Neuronal stem cell (in vitro differentiated cells): ENCODE measurements around the gene CREB1.
"Not testable (repeated sequence)": the region's sequence is repeated elsewhere in the genome, so short reads cannot be mapped to it uniquely, and the experiment has no call there.

Source experiments
- DNase-seq: peaks from one replicate; pipeline ENCODE4 v3.0.0-alpha.2; 2013; ENCODE audit warnings: low spot score
- H2AFZ ChIP-seq: one replicate; pipeline ENCODE4 v1.6.1; 2013; ENCODE audit warnings: mild to moderate bottlenecking, low read length, inconsistent platforms
- H2AK5ac ChIP-seq: 2 replicates; pipeline ENCODE4 v1.6.1; 2013; ENCODE audit warnings: low read depth, mild to moderate bottlenecking, inconsistent platforms, low read length, moderate library complexity, mixed read lengths
- H2BK120ac ChIP-seq: 2 replicates; pipeline ENCODE4 v1.6.1; 2013; ENCODE audit warnings: low read depth, mild to moderate bottlenecking, inconsistent platforms, low read length, moderate library complexity, mixed read lengths
- H2BK12ac ChIP-seq: one replicate; pipeline ENCODE4 v1.6.1; 2013; ENCODE audit warnings: low read length, inconsistent platforms
- H2BK15ac ChIP-seq: 2 replicates; pipeline ENCODE4 v1.6.1; 2013; ENCODE audit warnings: mild to moderate bottlenecking, low read length, inconsistent platforms, mixed read lengths
- H2BK5ac ChIP-seq: one replicate; pipeline ENCODE4 v1.6.1; 2013; ENCODE audit warnings: inconsistent platforms, mild to moderate bottlenecking, low read length, moderate library complexity
- H3K14ac ChIP-seq: one replicate; pipeline ENCODE4 v1.6.1; 2013; ENCODE audit warnings: low read length, inconsistent platforms
- H3K18ac ChIP-seq: 2 replicates; pipeline ENCODE4 v1.6.1; 2013; ENCODE audit warnings: low read length, inconsistent platforms
- H3K23ac ChIP-seq: 2 replicates; pipeline ENCODE4 v1.6.1; 2013; ENCODE audit warnings: low read depth, mild to moderate bottlenecking, mixed read lengths, low read length, inconsistent platforms; ENCODE audit not compliant: poor library complexity
- H3K27ac ChIP-seq: replicated peaks from 3 replicates; pipeline ENCODE4 v1.5.1; 2013; ENCODE audit warnings: low read length, inconsistent platforms
- H3K27me3 ChIP-seq, 3 experiments: 2 replicates each; pipeline ENCODE4 v1.6.1; 2013; ENCODE audit warnings: low read length in 3 of 3, mild to moderate bottlenecking in 2 of 3, inconsistent platforms in 1 of 3, low read depth in 1 of 3, mixed read lengths in 1 of 3, moderate library complexity in 1 of 3; ENCODE audit not compliant: control insufficient read depth in 3 of 3, insufficient read depth in 3 of 3
- H3K36me3 ChIP-seq, 2 donors: replicated peaks in 1 of 2; 2 replicates each; pipeline ENCODE4 v1.6.1; 2013; ENCODE audit warnings: low read length in 2 of 2; ENCODE audit not compliant: control insufficient read depth in 2 of 2, insufficient read depth in 2 of 2
- H3K4ac ChIP-seq: 2 replicates; pipeline ENCODE4 v1.6.1; 2013; ENCODE audit warnings: inconsistent platforms, mild to moderate bottlenecking, low read length, moderate library complexity
- H3K4me1 ChIP-seq, 2 donors: 1 replicate in 1 of 2; 2 replicates in 1 of 2; pipeline ENCODE4 v1.6.1; 2013; ENCODE audit warnings: low read length in 2 of 2, low read depth in 1 of 2; ENCODE audit not compliant: control insufficient read depth in 2 of 2, insufficient read depth in 1 of 2
- H3K4me2 ChIP-seq: one replicate; pipeline ENCODE4 v1.6.1; 2013; ENCODE audit warnings: mild to moderate bottlenecking, low read length, inconsistent platforms; ENCODE audit not compliant: insufficient read depth, poor library complexity, severe bottlenecking
- H3K4me3 ChIP-seq, 2 donors: 2 replicates each; pipeline ENCODE4 v1.5.1; 2013; ENCODE audit warnings: low read length in 2 of 2, mild to moderate bottlenecking in 2 of 2, inconsistent platforms in 1 of 2, moderate library complexity in 1 of 2
- H3K79me1 ChIP-seq: one replicate; pipeline ENCODE4 v1.6.1; 2013; ENCODE audit warnings: low read depth, mild to moderate bottlenecking, inconsistent platforms, low read length, moderate library complexity
- H3K9ac ChIP-seq: one replicate; pipeline ENCODE4 v1.6.1; 2013; ENCODE audit warnings: mild to moderate bottlenecking, low read depth, low read length, inconsistent platforms; ENCODE audit not compliant: poor library complexity
- H3K9me3 ChIP-seq, 2 donors: replicated peaks in 1 of 2; 2 replicates each; pipeline versions ENCODE3 to v1.6.1; 2013; ENCODE audit warnings: low read length in 2 of 2, mild to moderate bottlenecking in 2 of 2, inconsistent platforms in 1 of 2, low read depth in 1 of 2, mixed read lengths in 1 of 2, moderate library complexity in 1 of 2; ENCODE audit not compliant: control insufficient read depth in 2 of 2, insufficient read depth in 1 of 2
- H4K8ac ChIP-seq: one replicate; pipeline ENCODE4 v1.6.1; 2013; ENCODE audit warnings: low read depth, mild to moderate bottlenecking, inconsistent platforms, low read length, moderate library complexity
- H4K91ac ChIP-seq: one replicate; pipeline ENCODE4 v1.6.1; 2013; ENCODE audit warnings: low read length, low read depth, mild to moderate bottlenecking, inconsistent platforms; ENCODE audit not compliant: poor library complexity
- WGBS, 2 donors: extraction: QIAGEN DNeasy Blood & Tissue Kit; methylation state at CpG; one replicate each; pipeline ENCODE4 v1.1.7; 2013; ENCODE audit warnings: missing lambda C conversion rate in 2 of 2, mixed read lengths in 1 of 2; ENCODE audit not compliant: insufficient read length in 2 of 2, insufficient replicate concordance in 1 of 2; ENCODE audit errors: extremely low coverage in 2 of 2; 5-methylcytosine and 5-hydroxymethylcytosine counted together

The CREB1 gene

GRCh38 chr2:207492461-207492860 is 37.3 kb upstream of the CREB1 start:
- no CpG with 5 or more reads among the region's 1 CpG for WGBS, 2 donors
- Histone ChIP-seq H3K4me1 (peaks cover 0 to 5% of the 10 kb centered on the region in 2 donors), H3K36me3 (no peaks in the 10 kb centered on the region), H2BK120ac (no peak overlapping the region), H2AFZ (no peak overlapping the region), H3K27ac (no peak overlapping the region), H2BK12ac (no peak overlapping the region), H3K18ac (no peak overlapping the region), H3K79me1 (no peaks in the 10 kb centered on the region), H4K91ac (no peak overlapping the region), H4K8ac (no peak overlapping the region), H2BK5ac (no peak overlapping the region), H3K4me3 (no peak overlapping the region), H2BK15ac (no peak overlapping the region), H3K4ac (no peak overlapping the region), H3K14ac (no peak overlapping the region), H2AK5ac (no peak overlapping the region), H3K23ac (no peak overlapping the region), H3K4me2 (no peak overlapping the region), H3K27me3 (peaks cover 0 to 1% (median 0%) of the 10 kb centered on the region in 3 experiments), H3K9me3 (no peaks in the 10 kb centered on the region), H3K9ac (no peak overlapping the region)
- no peak for DNase-seq

GRCh38 chr2:207494137-207494536 is 35.6 kb upstream of the CREB1 start:
- Histone ChIP-seq H3K14ac (no peak overlapping the region), H3K4me2 (no peak overlapping the region), H4K8ac (no peak overlapping the region), H3K9ac (no peak overlapping the region), H3K79me1 (no peaks in the 10 kb centered on the region), H3K23ac (no peak overlapping the region), H2AFZ (no peak overlapping the region), H3K4me1 (no peaks in the 10 kb centered on the region), H2BK5ac (no peak overlapping the region), H3K36me3 (no peaks in the 10 kb centered on the region), H3K4me3 (no peak overlapping the region), H4K91ac (no peak overlapping the region), H3K18ac (no peak overlapping the region), H2BK120ac (no peak overlapping the region), H3K4ac (no peak overlapping the region), H2AK5ac (no peak overlapping the region), H2BK15ac (no peak overlapping the region), H3K27ac (no peak overlapping the region), H3K9me3 (no peaks in the 10 kb centered on the region), H3K27me3 (peaks cover 0 to 1% (median 0%) of the 10 kb centered on the region in 3 experiments), H2BK12ac (no peak overlapping the region)
- DNase-seq, result no peak
- WGBS, 2 donors, result no CpG with 5 or more reads among the region's 1 CpG

GRCh38 chr2:207496936-207497335 is 32.8 kb upstream of the CREB1 start:
- H2BK15ac ChIP-seq, H4K91ac ChIP-seq, H2AK5ac ChIP-seq, H3K36me3 ChIP-seq, H3K4me3 ChIP-seq, H3K27me3 ChIP-seq, H2BK120ac ChIP-seq, H3K18ac ChIP-seq, H3K79me1 ChIP-seq, H3K4me1 ChIP-seq, H3K23ac ChIP-seq, H3K4me2 ChIP-seq, H3K4ac ChIP-seq, DNase-seq, H3K9ac ChIP-seq, H2BK5ac ChIP-seq, H2AFZ ChIP-seq, H3K14ac ChIP-seq, H4K8ac ChIP-seq, H3K9me3 ChIP-seq, H2BK12ac ChIP-seq, H3K27ac ChIP-seq: not testable (repeated sequence)
- no CpG with 5 or more reads among the region's 12 CpGs for WGBS, 2 donors

- Histone ChIP-seq H3K4me2 (no peak overlapping the region), H2BK5ac (no peak overlapping the region), H3K27me3 (peaks cover 0 to 1% (median 0%) of the 10 kb centered on the region in 3 experiments), H4K8ac (no peak overlapping the region), H3K9me3 (no peaks in the 10 kb centered on the region), H2BK12ac (no peak overlapping the region), H3K9ac (no peak overlapping the region), H3K18ac (no peak overlapping the region), H3K4me1 (peaks cover 0 to 3% of the 10 kb centered on the region in 2 donors), H3K4me3 (no peak overlapping the region), H2BK15ac (no peak overlapping the region), H2BK120ac (no peak overlapping the region), H2AK5ac (no peak overlapping the region), H3K36me3 (no peaks in the 10 kb centered on the region), H3K27ac (no peak overlapping the region), H3K4ac (no peak overlapping the region), H3K14ac (no peak overlapping the region), H3K23ac (no peak overlapping the region), H3K79me1 (no peaks in the 10 kb centered on the region), H2AFZ (no peak overlapping the region), H4K91ac (no peak overlapping the region)
- no peak for DNase-seq
- whole genome bisulfite sequencing, 2 donors, result no CpG with 5 or more reads among the region's 1 CpG
Observed at GRCh38 chr2:207497596-207497995, 32.2 kb upstream of the CREB1 start.
